Stimulated activated CD4-positive, alpha-beta T cell treated with anti-CD3 and anti-CD28 coated beads, Interleukin-1b, Interleukin-23, amount 100 ng/mL, for 48 hours (primary cell): ENCODE measurements around the gene RGR.

Source experiments
- DNase-seq: peaks from one replicate; pipeline ENCODE4 v3.0.0-alpha.2; 2020

Gene RGR, protein sequence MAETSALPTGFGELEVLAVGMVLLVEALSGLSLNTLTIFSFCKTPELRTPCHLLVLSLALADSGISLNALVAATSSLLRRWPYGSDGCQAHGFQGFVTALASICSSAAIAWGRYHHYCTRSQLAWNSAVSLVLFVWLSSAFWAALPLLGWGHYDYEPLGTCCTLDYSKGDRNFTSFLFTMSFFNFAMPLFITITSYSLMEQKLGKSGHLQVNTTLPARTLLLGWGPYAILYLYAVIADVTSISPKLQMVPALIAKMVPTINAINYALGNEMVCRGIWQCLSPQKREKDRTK

DNA sequence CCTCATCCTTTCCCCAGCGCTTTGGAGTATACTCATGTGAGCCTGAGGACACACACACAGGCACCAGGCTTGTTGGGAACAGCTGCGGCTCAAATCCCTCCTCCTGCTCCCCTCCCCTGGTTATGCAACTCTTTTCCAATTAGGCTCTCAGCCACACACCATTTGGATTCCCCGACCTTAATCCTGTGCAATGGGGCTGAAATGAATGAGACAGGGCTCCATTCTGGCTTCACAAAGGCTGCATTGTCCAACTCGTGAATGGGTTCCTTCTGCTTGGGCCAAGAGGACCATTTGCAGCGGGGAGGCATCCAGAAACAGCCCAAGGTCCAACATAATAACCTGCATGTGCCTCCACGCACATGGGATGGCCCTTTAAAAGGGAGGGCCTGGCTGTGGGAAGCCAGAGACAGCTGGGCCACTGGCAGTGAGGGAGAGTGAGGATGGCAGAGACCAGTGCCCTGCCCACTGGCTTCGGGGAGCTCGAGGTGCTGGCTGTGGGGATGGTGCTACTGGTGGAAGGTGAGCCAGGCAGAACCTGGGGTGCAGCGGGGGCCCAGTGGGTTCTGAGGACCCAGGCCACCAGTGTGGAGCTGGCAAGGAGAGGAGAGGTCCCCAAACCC lies at the start of gene RGR:
RGR (plus strand) TSS at position 403 of the 620 bp plus-strand sequence; CDS start at position 441, 38 bp downstream.
- DNase-seq = no peak

DNA sequence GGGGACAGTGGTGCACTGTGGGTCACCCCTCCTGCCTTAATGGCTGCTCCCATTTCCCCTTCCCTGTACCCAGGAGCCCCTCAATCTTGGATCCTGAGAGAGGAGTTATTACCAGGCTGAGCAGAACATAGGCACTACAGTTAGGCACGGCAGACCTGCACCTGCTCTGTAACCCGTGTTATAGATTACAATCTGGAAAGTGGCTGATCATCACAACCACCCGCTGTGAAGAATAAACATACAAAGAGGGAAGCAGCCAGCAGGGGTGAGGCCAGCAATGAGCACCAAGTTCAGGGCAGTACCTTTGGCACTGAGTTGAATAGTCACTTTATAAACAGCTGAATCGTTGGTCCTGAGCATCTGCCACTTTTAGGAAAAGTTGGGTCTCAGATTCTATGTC lies 48.8 kb upstream of the RGR start:
- DNase-seq = no peak

DNA sequence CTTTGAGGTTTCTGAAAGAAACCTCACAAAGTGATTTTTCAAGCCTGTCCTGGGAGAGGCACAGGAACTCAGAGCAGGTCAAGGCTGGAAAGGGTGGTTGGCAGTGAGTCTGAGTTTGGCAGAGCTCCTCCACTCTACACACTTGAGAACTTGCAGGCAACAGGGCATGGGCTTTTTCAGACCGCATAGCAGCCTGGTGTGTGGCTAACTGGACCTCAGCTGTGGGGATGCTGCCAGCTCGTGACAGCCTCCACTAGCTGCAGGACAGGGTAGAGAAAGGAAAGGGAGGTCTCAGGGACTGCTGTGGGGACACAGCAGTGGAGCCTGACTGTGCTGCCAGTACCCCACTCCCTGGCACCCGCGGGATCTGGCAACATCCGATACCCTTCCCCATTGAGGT lies 47.9 kb upstream of the RGR start:
- DNase-seq = no peak

DNA sequence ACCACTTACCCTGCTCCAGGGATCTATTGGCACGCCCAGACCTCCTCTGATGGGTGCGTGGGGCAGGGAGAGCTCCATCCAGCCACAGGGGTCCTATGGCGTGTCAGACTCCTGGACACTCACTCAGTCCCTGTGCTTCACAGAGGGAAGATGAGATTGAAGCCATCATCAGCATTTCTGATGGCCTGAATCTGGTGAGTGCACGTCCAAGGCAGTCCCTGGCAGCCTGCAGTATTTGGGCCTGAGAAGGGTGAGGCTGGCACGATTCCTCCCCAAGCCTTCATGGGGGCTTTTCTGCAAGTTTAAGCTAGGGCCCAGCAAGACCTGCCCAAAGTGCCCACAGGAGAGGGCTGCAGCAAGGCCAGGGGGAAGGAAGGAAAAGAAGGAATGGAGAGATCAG lies 47.2 kb upstream of the RGR start:
- no peak for DNase-seq

DNA sequence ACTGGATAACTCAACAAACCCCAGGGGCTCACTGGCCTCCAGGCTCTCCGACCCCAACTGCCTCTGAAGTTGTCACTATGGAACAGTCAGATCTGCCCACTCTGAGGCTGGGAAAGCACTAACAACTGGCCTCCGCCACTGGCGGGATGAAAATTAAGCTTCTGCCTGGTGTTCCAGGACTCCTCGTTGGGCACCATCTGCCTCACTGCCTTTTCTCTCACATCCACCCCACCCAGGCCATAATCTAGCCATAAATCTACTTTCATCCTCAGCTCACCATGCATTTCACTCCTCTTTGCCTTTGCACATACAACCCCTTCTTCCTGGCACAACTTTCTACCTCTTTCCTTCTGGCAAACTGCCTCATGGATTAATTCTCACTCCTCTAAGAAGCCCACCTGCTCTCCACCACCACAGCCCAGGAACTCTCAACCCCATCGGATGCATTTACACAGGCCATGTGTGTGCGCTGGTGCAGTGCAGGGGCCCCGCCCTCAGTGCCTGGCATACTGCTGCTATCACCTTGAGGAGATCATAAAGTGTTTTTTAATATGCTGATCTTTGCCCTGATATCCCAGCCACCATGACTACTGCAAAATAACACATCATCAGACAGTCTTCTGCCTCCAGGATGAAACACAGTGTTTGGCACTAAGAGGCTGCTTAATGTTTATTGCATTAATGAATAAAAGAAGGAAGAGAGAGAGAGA lies 46.5 kb upstream of the RGR start:
- DNase-seq = no peak

DNA sequence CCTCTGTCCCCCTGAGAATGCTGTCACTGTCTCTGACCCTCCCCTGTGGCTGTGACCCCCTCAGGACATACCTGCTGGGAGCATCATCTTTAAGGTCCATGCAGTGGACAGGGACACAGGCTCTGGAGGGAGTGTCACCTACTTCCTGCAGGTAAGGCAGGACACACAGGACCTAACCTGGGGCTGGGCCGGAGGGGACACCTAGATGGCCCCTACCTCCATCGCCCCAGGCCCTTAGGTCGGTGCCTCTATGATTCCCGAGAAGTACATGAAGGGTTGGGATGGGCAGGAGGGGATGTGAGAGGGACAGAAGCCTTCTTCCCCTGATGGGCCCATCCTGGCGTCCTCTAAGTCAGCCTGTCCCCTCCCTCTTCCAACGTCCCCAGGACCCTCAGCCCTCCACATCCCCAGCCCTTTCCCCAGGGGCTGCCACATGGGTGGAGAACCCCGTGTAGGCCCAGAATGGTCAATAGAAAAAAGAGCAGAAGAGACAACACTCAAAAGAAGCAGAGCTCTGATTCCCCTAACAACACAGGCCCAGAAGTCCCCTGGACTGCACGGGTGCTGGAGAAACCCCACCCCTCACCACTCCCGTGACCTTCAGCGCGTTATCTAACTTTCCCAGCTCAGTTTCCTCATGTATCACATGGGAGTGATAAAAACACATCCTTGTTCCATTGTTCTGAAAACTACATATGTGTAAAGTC lies 44.2 kb upstream of the RGR start:
- no peak for DNase-seq

DNA sequence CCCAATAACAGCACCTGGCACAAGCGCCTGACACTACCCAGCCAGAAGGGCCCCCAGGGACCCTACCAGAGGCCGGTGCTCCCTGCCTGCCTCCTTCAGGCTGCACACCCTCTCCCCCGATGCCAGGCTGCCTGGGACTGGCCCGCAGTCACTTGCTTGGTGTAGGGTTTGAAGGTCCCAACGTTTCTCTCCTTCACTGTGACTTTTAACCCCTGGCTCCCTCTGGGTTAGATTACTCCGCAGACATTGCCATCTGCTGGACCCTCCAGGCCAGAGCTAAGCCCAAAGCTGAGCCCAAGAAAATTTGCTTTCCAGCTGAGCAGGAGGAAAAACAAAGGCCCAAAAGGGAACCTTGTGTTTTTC lies 43.6 kb upstream of the RGR start:
- no peak for DNase-seq

DNA sequence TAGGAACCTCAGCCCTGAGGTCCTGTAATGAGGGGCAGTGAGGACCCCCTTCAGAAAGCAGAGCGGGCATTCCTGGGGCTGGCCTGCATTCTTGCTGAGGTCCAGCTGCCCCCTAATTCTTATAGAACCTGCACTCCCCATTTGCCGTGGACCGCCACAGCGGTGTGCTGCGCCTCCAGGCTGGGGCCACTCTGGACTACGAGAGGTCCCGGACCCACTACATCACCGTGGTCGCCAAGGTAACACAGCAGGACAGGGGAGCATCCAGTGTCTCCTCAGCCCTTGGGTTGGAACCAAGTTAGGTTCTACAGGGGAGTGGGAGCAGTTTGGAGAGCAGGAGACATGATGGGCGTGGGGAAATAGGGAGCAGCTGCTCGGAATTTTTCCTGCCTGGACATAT lies 43.2 kb upstream of the RGR start:
- no peak for DNase-seq

DNA sequence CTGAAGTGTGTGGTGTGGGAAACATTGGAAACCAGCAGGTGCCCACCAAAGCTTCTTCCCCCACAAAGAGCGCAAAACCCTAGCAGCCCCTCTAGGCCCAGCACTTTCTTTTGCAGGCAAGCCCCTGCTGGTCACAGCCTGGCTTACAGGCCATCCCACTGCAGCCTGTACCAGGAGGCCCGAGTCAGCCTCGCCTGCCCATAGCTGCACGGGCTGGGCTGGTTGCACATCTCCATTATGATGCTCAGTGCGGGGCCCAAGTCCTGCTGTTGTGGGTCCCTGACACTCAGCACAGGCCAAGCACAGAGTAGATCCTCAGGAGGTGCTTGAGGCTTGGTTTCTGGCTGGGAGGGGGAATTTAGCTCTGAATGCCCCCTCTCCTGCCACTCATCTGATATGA lies 42.5 kb upstream of the RGR start:
- no peak for DNase-seq

DNA sequence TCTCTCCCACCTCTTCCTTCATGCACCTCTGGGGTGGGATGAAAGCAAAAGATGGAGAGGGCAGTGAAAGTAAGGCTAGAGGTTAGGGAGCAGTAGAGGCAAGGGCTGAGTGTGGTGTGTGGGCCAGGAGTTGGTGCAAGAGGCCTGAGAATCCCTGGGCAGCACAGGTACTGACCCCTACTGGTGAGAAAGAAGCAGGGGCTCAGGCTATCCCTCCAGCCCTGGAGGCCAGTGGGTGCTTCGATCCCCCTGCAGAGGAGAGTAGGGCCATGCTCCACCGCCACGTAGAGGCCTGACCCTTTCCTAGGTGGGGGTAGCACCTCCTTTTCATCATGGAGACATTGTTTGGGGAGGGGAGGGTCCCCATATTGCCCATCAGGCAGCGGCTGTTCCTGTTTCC lies 40.7 kb upstream of the RGR start:
- DNase-seq = no peak

DNA sequence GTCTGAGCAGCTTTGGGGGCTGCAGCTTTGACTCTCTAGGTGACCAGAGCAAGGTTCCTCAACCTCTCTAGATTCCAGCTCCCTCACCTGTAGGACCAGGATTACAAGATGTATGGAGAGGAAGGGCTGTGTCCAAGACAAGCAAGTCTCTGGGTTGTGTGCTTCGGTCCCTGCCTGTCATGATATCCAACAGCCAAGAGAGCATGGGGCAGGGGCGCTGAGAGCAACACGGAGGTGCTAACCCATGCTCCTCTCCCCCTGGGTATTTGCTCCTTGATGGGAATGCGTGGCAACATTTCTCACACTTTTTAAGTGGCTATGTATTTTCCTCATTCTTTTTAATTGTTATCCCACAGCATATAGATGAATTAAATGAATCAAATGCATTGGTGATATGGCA lies 40.2 kb upstream of the RGR start:
- no peak for DNase-seq

DNA sequence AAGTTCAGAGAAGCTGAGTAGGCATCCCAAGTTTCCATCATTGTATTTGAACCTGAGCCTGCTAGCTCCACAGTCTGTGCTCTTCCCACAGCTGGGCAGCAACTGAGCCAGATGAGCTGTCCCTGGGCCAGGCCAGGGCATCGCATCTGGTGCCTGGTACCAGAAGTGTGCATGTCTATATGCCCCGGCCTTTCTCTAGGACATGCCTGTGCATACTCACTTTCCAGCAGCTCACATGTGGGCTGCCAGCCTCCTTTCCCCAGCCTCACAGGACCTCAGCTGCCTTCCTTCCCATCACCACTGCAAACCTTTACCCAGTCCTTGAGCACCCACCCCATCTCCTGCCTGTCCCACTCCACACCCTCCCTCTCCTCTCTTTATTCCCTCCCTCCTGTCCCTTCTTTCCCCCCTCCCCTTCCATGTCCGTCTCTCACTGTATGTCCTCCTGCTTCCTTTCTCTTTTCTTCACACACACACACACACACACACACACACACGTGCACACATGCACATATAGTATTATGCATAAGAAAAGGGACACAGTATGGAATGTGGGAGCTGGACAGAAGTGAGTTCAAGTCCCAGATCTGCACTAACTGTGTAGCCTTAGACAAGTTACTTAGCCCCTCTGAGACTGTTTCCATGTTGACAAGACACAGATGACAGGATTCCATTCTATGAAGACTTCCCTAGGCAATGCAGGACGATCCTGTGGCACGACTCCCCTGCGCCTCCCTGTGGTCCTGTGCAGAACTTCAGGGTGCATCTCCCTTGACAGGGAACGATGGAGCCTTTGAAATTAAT lies 39.6 kb upstream of the RGR start:
- peak; percentile 64 for DNase-seq

DNA sequence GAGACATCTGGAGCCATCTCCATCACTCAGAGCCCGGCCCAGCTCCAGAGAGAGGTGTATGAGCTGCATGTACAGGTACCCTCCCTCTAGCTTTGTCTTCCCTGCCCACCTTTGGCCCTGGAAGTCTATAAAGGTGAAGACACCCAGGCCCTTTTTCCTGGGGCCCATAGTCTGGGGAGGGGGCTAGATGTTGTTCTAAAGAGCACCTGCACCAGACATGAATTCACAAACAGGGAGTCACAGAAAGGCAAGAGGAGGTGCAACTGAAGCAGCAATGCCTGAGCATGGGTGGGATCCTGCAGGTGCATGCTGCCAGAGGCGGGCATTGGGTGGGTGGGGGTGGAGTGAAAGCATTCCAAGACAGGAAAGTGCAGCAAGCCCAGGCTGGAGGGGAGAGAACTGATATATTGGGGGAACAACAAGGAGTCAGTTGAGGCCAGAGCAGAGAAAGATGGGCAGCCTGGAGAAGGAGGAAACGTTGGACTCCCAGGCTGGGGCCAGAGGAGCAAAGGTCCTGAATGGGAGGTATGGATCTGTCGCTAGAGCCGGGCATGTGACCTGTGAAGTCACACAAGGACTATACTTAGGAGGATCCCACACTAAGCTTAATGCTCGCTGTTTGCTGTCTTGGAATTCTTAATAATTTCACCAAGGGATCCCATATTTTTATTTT lies 38.9 kb upstream of the RGR start:
- no peak for DNase-seq

DNA sequence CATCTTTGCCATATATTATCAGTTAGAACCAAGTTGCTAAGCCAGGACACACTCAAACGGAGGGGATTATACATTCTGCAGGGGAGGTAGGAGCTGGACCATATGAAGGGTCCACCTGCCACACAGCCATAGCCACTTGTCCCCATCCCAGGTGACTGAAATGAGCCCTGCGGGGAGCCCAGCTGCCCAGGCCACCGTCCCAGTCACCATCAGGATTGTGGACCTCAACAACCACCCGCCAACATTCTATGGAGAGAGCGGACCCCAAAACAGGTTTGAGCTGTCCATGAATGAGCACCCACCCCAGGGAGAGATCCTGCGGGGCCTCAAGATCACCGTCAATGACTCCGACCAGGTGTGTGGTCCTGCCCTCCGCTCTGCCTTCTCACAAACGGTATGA lies 36.8 kb upstream of the RGR start:
- no peak for DNase-seq

DNA sequence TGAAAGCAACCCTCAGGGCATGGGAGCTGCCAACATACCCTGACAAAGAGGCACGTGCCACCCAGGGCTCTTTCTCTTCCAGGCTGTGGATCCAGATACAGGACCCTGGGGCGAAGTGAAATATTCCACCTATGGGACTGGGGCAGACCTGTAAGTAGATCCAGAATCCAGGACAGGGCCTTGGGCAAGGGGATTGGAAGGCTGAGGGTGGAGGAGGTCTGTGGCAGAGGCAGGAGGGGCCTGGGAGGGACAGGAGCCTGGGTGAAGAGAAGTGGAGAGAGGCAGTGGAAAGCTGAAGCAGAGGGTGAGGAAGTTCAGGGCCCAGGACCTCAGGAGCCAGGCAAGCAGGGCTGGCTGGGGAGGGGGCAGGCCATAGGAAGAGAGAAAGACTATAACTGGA lies 33.3 kb upstream of the RGR start:
- no peak for DNase-seq

DNA sequence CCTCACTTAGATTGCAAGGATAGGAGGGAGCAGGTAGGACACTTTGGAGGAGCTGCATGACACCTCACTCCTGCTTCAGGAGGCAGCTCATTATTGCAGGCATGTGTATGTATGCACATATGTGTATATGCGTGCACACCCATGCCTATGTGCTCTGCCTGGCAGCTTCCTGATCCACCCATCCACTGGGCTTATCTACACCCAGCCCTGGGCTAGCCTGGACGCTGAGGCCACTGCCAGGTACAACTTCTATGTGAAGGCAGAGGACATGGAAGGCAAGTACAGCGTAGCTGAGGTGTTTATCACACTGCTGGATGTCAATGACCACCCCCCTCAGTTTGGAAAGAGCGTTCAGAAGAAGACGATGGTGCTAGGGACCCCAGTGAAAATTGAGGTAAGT lies 32.8 kb upstream of the RGR start:
- no peak for DNase-seq

DNA sequence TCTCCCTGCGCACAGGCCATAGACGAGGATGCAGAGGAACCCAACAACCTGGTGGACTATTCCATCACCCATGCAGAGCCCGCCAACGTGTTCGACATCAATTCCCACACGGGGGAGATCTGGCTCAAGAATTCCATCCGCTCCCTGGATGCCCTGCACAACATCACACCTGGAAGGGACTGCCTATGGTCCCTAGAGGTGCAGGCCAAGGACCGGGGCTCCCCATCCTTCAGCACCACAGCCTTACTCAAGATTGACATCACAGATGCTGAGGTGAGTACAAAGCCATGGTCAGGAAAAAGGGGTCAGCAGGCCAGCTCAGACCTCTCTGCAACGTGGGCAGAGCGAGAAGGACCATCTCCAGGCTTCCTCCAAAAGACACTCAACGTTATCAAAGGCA lies 31.8 kb upstream of the RGR start:
- no peak for DNase-seq

DNA sequence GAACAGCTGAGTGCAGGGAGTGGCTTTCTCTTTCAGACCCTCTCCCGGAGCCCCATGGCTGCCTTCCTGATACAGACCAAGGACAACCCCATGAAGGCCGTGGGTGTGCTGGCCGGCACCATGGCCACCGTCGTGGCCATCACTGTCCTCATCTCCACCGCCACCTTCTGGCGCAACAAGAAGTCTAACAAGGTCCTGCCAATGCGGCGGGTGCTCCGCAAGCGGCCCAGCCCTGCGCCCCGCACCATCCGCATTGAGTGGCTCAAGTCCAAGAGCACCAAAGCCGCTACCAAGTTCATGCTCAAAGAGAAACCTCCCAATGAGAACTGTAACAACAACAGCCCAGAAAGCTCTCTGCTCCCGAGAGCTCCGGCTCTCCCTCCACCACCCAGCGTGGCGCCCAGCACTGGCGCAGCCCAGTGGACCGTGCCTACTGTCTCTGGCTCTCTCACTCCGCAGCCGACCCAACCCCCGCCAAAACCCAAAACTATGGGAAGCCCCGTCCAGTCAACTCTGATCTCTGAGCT lies 30.7 kb upstream of the RGR start:
- no peak for DNase-seq

DNA sequence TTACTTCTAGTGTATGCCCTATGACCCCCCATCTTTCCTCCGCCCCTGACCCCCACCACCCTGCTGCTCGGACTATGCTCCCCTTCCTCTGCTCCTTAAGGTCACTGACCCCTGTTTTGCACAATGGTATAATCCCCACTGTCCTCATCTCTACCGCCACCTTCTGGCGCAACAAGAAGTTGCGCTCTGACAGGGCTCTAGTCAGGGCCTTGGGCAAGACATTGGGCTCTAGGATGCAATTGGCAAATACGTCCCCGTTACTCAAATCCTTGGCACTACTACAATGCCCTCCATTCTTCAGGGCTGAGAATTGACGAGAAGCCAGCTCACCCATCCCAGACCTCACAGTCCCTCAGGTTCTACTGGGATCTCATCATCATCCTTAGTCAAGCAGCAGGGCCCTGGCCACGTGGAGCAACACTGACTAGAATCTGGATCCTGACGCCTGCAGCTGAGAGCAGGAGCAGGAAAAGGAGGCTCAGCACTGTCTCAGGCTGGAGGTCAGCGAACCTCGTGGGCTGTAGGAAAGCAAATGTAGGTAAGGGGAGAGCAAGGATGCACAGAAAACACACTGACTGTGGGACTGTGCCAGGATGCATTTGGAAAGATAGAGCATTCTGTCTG lies 30.1 kb upstream of the RGR start:
- DNase-seq = peak; percentile 24

DNA sequence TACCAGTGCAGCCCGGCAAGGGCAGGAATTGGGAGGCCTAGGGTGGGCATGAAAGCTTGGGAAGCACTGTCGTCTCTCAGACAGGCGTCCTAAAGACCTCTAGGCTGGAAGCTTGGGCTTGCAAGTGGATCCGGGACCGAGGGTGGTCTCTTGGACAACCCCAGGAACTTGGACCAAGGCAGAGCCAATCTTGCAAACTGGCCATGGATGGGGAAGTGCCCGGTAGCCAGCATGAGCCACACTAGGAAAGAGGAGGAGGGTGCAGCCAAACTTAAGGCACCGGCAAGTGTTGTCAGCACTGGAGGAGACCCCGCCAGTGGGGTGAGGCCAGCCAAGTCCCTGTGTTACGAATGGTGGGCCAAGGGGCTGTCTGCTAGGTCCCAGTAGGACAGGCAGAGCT lies 28.0 kb upstream of the RGR start:
- no peak for DNase-seq

DNA sequence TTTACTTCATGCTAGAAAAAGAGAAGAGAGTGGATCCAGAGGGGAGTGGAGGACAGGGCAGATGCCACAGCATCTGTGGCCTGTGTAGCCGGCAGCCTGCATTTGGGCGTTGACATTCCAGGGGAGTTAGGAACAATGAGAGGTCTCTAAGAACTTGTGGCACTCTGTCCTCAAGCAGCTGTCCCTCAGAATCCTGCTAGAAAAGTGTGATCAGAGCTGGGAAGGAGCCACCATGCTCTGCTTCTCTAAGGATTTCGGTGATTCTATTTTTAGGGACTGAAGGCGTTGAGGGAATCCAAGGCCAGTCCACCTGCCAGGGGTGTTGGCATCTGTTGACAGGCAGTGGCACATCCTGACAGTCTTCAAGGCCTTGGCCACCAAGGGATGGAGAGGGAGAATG lies 27.1 kb upstream of the RGR start:
- no peak for DNase-seq

DNA sequence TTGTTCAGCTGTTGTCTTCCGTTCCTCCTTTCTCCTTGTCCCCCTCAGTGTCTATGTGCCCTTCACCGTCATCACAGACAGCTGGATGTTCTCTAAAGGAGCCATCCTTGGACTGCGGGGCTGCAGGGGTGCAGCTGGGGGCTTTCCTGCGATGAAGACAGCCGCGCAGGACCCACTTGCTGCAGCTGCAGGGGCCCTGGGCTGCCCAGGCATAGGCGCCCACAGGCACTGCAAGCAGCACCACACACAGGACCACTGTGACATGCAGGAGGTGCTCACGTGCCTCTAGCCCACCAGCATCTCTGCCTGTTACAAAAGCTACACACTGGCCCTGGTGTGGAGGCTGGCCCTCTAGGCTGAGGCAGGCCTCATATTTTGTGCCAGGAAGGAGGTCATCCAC lies 22.9 kb upstream of the RGR start:
- no peak for DNase-seq
